HEK293T (cell line): Measurements from ENCODE around the gene PREX1.

Experiments used
- CTCF ChIA-PET: fragments of 350-600 bp; formaldehyde crosslinking; extraction: SDS; loops from one replicate; lab custom pipeline; 2021; ENCODE audit warnings: antibody characterized with exemption, inconsistent platforms; lab: Yijun Ruan, JAX
- POLR2A ChIA-PET: fragments of 350-600 bp; formaldehyde crosslinking; extraction: SDS; loops from one replicate; lab custom pipeline; 2020; ENCODE audit warnings: antibody characterized with exemption, inconsistent platforms; lab: Yijun Ruan, JAX
- DNase-seq: peaks from one replicate; pipeline ENCODE4 v3.0.0; 2012; ENCODE audit warnings: mixed read lengths; ENCODE audit errors: extremely low spot score
- ARNT ChIP-seq: fragments of 450-650 bp; IDR thresholded peaks from 2 replicates; pipeline ENCODE4 v1.6.1; 2017; ENCODE audit warnings: mild to moderate bottlenecking
- BHLHE40 ChIP-seq: fragments of 450-650 bp; IDR thresholded peaks from 2 replicates; pipeline ENCODE4 v1.6.1; 2016; ENCODE audit warnings: mild to moderate bottlenecking, moderate library complexity, borderline replicate concordance
- CTBP1 ChIP-seq: fragments of 450-650 bp; IDR thresholded peaks from 2 replicates; pipeline ENCODE4 v1.6.1; 2016; ENCODE audit warnings: borderline replicate concordance
- ELF4 ChIP-seq: fragments of 450-650 bp; IDR thresholded peaks from 2 replicates; pipeline ENCODE4 v1.6.1; 2017; ENCODE audit warnings: antibody characterized with exemption
- FOXA1 ChIP-seq: fragments of 450-650 bp; IDR thresholded peaks from 2 replicates; pipeline ENCODE4 v1.6.1; 2016; ENCODE audit warnings: mild to moderate bottlenecking
- FOXK2 ChIP-seq: fragments of 450-650 bp; IDR thresholded peaks from 2 replicates; pipeline ENCODE4 v1.6.1; 2016; ENCODE audit warnings: mild to moderate bottlenecking
- FOXM1 ChIP-seq: fragments of 450-650 bp; IDR thresholded peaks from 2 replicates; pipeline ENCODE4 v1.6.1; 2017; ENCODE audit warnings: mild to moderate bottlenecking, borderline replicate concordance
- HDGF ChIP-seq: fragments of 450-650 bp; IDR thresholded peaks from 2 replicates; pipeline ENCODE4 v1.6.1; 2017; ENCODE audit warnings: antibody characterized with exemption, borderline replicate concordance
- L3MBTL2 ChIP-seq: fragments of 450-650 bp; conservative IDR thresholded peaks from 2 replicates; pipeline ENCODE4 v1.6.1; 2016; ENCODE audit warnings: mild to moderate bottlenecking
- LEF1 ChIP-seq: fragments of 450-650 bp; IDR thresholded peaks from 2 replicates; pipeline ENCODE4 v1.6.1; 2017; ENCODE audit warnings: mild to moderate bottlenecking, borderline replicate concordance
- NFRKB ChIP-seq: fragments of 450-650 bp; IDR thresholded peaks from 2 replicates; pipeline ENCODE4 v1.6.1; 2016; ENCODE audit warnings: mild to moderate bottlenecking, moderate library complexity
- SP1 ChIP-seq: fragments of 450-650 bp; IDR thresholded peaks from 2 replicates; pipeline ENCODE4 v1.6.1; 2017
- SUZ12 ChIP-seq: fragments of 450-650 bp; IDR thresholded peaks from 2 replicates; pipeline ENCODE4 v1.6.1; 2016; ENCODE audit warnings: mild to moderate bottlenecking
- TARDBP ChIP-seq: fragments of 450-650 bp; IDR thresholded peaks from 2 replicates; pipeline ENCODE4 v1.6.1; 2016
- ZNF384 ChIP-seq: fragments of 450-650 bp; IDR thresholded peaks from 2 replicates; pipeline ENCODE4 v1.6.1; 2016
- TF ChIP-seq, protein P1 (sequence below): fragments of 450-650 bp; IDR thresholded peaks from 2 replicates; pipeline ENCODE4 v1.6.1; 2016

The PREX1 gene

DNA sequence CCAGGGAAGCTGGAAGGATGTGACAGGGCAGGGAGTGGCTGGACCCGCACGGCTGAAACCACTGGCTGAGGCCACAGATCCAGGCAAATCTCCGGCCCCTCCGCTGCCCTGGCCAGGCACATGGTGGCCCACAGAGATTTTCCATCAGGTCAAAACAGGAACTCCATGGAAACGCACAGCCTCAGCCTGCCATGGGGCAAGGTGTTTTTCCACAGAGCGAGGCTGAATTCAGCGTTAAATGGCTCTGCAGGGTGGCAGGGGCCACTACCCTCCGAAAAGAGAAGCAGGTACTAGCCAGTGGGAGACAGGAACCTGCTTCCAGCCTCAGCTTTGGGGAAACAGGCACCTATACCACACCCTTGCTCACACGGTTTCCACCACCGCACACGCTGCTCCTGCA, 53.1 kb downstream of the PREX1 start:
- ChIA-PET POLR2A (no interaction called here), CTCF (no interaction called here)
- TF ChIP-seq NFRKB, result no peak
- TF ChIP-seq HDGF, result no peak
- TF ChIP-seq FOXA1, result no peak
- no peak for TF ChIP-seq FOXM1
- no peak for TF ChIP-seq ZNF384
- no peak for TF ChIP-seq ARNT
- no peak for TF ChIP-seq TARDBP
- TF ChIP-seq SP1, result no peak
- TF ChIP-seq SUZ12, result no peak
- no peak for TF ChIP-seq ELF4
- TF ChIP-seq LEF1, result no peak
- TF ChIP-seq L3MBTL2, result no peak
- no peak for TF ChIP-seq CTBP1
- TF ChIP-seq, protein P1, sequence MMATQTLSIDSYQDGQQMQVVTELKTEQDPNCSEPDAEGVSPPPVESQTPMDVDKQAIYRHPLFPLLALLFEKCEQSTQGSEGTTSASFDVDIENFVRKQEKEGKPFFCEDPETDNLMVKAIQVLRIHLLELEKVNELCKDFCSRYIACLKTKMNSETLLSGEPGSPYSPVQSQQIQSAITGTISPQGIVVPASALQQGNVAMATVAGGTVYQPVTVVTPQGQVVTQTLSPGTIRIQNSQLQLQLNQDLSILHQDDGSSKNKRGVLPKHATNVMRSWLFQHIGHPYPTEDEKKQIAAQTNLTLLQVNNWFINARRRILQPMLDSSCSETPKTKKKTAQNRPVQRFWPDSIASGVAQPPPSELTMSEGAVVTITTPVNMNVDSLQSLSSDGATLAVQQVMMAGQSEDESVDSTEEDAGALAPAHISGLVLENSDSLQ, result no peak
- no peak for TF ChIP-seq BHLHE40
- no peak for TF ChIP-seq FOXK2
- no peak for DNase-seq

DNA sequence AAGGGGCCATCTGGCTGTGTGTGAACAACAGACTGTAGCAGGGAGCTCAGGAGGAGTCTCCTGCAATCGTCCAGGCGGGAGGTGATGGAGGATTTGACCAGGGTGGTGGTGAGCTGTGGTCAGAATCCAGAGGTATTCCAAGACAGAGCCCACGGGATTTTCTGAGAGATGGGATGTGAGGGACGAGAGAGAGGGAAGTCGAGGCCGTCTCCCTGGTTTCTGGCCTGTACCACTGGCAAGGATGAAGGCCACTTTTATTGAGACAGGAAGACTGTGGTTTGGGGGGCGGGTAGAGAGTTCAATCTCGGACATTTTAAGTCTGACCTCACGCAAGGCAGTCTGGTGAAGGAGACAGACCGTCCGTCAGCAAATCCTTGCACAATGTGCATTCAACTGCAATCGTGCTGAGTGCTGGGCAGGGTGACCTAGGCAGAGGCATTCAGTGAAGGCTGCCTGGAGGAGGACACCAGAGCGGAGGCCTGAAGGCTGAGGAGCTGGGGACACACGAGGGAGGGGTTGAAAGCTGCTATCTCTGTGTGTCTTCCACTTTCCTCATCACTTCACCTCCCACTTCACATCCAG, 53.9 kb downstream of the PREX1 start:
- TF ChIP-seq CTBP1 (no peak), SP1 (no peak), FOXK2 (no peak), HDGF (no peak), ARNT (no peak), TARDBP (no peak), NFRKB (no peak)
- TF ChIP-seq, protein P1, result no peak
- ChIA-PET CTCF (no interaction called here), POLR2A (no interaction called here)
- no peak for DNase-seq

DNA sequence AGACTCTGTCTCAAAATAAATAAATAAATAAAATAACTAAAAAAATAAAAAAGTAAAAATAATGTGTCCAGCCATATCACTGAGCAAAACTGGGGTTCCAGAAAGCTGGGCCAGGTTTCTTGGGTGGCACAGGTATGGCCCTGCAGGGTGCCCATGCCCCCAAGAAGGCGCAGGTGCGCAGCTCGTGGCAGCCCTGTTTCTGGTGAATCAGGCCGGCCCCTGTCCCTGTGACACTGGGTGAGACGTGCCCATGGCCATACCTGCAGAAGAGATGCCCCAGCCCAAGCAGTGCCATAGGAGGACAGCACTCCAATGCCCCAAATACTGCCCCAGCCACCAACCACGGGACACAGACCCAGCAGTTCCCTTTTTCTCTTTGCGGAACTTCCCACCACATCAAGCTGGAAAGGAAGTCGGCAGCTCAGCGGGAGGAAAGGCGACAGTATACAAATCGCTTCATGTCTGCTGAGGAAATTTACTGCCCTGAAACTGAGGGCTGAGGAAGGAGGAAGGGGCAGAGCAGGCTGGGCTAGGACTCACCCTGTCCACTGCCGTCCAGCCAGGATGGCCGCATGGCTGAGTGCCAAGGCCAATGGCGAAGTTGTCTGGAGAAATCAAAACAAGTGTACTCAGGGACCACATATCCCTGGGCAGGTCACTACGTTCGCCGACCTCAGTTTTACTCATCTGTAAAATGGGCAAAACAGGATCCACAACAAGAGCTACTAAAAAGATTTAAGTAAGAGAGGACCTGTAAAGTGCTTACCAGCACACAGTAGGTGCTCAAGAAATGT, 55.4 kb downstream of the PREX1 start:
- TF ChIP-seq, protein P1, result no peak
- TF ChIP-seq NFRKB (no peak), CTBP1 (no peak), ELF4 (no peak), L3MBTL2 (no peak), TARDBP (no peak)
- DNase-seq, result no peak
- POLR2A ChIA-PET, result no interaction called here
- CTCF ChIA-PET, result no interaction called here

DNA sequence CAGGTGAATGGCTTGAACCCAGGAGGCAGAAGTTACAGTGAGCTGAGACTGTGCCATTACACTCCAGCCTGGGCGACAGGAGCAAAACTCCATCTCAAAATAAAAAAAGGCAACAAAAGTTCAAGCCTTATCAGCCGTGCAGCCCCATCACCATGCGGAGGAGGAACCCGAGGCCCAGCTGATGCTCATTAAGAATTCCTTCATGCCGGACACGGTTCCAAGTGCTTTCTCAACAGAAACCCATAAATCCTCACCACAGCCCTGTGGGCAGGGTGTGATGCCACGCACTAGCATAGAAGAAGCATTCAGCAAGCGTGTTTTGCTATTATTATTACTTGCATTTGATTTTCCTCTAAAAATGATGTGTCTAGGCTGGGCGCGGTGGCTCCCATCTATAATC, 56.3 kb downstream of the PREX1 start:
- no peak for DNase-seq
- ChIA-PET CTCF (no interaction called here), POLR2A (interaction anchor here (0.7 kb wide), 1 partner anchor 30 kb away, joined by 3 read pairs; no protein-coding TSS in a partner anchor)
- TF ChIP-seq FOXM1, result no peak
- TF ChIP-seq NFRKB, result no peak
- no peak for TF ChIP-seq FOXK2
- TF ChIP-seq TARDBP, result no peak
- TF ChIP-seq L3MBTL2, result no peak
- no peak for TF ChIP-seq HDGF
- no peak for TF ChIP-seq ELF4
- TF ChIP-seq SUZ12, result no peak
- TF ChIP-seq ARNT, result no peak
- TF ChIP-seq FOXA1, result no peak
- no peak for TF ChIP-seq ZNF384
- TF ChIP-seq CTBP1, result no peak
- no peak for TF ChIP-seq SP1
- no peak for TF ChIP-seq BHLHE40

DNA sequence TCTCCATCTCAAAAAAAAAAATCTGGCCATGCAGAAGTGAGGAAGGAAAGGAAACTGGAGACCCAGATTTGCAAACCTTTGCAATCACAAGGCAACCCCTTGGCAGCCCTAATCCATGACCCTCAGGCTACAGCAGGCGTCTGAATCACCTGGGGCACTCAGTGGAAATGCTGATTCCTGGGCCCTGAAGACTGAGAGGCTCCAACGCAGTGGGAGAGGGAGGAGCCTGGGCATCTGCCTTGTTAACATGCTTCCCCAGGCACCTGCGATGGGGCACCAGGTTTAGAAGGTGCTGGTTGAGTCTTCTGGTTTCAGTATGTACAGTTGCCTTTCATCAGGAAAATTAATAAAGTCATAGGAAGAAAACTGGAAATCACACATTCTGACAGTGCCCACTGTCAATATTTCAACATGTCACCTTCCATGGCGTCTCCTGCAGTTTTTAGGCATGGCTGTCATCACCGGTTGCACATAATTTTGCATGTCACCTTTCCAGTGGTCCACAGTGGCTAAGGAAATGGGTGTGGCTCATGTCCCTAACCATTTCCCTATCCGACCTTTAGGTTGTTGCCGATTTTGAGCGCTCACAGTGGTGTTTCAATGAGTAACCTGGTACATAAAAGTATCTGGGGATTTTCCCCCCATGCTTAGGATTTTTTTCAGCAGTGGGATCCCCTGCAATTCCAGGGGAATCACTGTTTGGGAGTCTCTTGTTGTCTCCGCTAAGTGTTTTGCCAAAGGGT, 56.9 kb downstream of the PREX1 start:
- ChIA-PET CTCF (no interaction called here), POLR2A (interaction anchor here (0.7 kb wide), 1 partner anchor 30 kb away, joined by 3 read pairs; no protein-coding TSS in a partner anchor)
- TF ChIP-seq HDGF (no peak), NFRKB (no peak)
- no peak for DNase-seq
